Activated T-cell treated with anti-CD3 and anti-CD28 coated beads, Interleukin-2, amount 50 U/mL, for 72 hours (primary cell): ENCODE results near the gene SRGAP1. TPM values are rescaled to one million over a fixed set of nuclear protein-coding genes. Genes with fewer than 3 reads are reported as not detected.

Source experiments
- ATAC-seq, 2 donors: fragments of 150-1000 bp; cut with Tn5 transposase; replicated peaks in 1 of 2; 2 replicates each; pipeline ENCODE4 v1.10.0; 2021; ENCODE audit warnings: moderate library complexity in 2 of 2, mild to moderate bottlenecking in 1 of 2
- DNase-seq, 2 donors: peaks; one replicate each; pipeline ENCODE4 v3.0.0; 2021 to 2022; ENCODE audit warnings: mixed read lengths in 1 of 2
- H3K27ac Mint-ChIP-seq: one replicate; pipeline ENCODE4 v1.8.0; 2022; ENCODE audit warnings: mild to moderate bottlenecking, moderate library complexity, mixed read lengths
- H3K27me3 Mint-ChIP-seq: one replicate; pipeline ENCODE4 v1.8.0; 2022; ENCODE audit warnings: low read depth, mixed read lengths
- H3K36me3 Mint-ChIP-seq, 2 donors: one replicate each; pipeline ENCODE4 v1.8.0; 2022; ENCODE audit warnings: mixed read lengths in 2 of 2, mild to moderate bottlenecking in 1 of 2; ENCODE audit not compliant: insufficient read depth in 2 of 2
- H3K4me1 Mint-ChIP-seq: one replicate; pipeline ENCODE4 v1.8.0; 2022; ENCODE audit warnings: low read depth, mixed read lengths
- H3K4me3 Mint-ChIP-seq, 2 donors: one replicate each; pipeline ENCODE4 v1.8.0; 2022; ENCODE audit warnings: mild to moderate bottlenecking in 2 of 2, mixed read lengths in 2 of 2, moderate library complexity in 2 of 2
- H3K9me3 Mint-ChIP-seq, 2 donors: one replicate each; pipeline ENCODE4 v1.8.0; 2022; ENCODE audit warnings: mixed read lengths in 2 of 2
- total RNA-seq, 2 donors: library from RNA; stranded (reverse); gene quantifications; one replicate each; pipeline ENCODE4 v1.2.3, GENCODE V29; 2022

Gene SRGAP1
- total RNA-seq, 2 donors from 2014 or later: 0.02 to 0.19 TPM

DNA sequence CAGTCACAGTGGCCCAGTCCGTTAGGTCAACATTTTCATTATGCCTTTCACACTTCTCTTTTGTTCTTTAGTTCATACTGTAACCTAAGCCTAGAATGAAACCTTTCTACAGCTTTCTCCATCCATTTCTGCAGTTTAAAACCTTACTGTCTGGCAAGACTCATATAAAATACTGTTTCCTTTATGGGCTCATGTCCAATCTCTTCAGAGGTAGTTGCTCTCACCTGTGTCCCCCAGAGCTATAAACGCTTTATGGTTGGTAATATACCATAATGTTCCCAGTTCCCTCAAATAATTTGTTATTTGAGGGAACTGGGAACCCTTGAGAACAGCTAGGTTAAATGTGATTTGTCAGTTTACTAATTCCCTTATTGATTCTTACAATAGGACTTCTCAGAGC, 83.0 kb downstream of the SRGAP1 start:
- Mint-ChIP-seq H3K36me3 (no peaks in the 10 kb centered on the region), H3K27ac (no peak overlapping the region), H3K9me3 (no peaks in the 10 kb centered on the region), H3K27me3 (peaks cover 27% of the 10 kb centered on the region), H3K4me1 (no peaks in the 10 kb centered on the region), H3K4me3 (no peak overlapping the region)
- ATAC-seq (no peak), DNase-seq (no peak)

DNA sequence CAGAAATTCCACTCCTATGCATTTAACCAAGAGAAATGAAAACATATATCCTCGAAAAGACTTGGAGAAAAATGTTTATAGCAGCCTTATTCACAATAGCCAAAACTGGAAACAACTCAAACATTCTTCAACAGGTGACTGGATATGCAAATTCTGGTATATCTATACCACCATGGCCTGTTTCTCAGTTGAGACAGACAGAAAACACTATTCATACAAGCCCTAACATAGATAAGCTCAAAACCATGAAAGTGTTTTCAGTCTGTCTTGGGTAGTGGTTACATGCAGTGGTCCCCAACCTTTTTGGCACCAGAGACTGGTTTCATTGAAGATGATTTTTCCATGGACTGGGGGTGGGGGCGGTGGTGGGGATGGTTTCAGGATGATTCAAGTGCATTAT, 83.8 kb downstream of the SRGAP1 start:
- Mint-ChIP-seq H3K27me3 (peaks cover 27% of the 10 kb centered on the region), H3K36me3 (no peaks in the 10 kb centered on the region), H3K9me3 (no peaks in the 10 kb centered on the region), H3K4me1 (no peaks in the 10 kb centered on the region), H3K4me3 (no peak overlapping the region), H3K27ac (no peak overlapping the region)
- ATAC-seq (peak in 1 of 2 donors; percentile 36), DNase-seq (no peak)

DNA sequence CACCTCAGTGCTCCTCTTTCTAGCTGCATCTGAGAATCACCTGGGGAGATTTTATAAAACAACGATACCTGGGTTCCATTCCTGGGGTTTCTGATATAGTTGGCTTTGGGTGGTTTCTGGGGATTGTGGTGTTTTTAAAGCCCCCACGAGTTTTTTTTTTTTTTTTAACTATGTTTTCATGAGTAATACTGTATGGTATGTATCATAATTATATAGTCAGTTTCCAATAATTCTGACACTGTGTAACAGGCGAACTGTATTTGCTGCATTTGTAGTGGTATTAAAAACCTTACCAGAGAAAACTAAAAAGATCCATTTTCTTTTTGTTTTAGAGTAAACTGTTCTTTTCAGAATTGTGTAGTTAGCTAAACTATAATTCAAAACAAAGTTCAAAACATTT, 84.9 kb downstream of the SRGAP1 start:
- peaks cover 32% of the 10 kb centered on the region for H3K27me3 Mint-ChIP-seq
- H3K9me3 Mint-ChIP-seq: no peaks in the 10 kb centered on the region
- ATAC-seq (no peak), DNase-seq (no peak)
- H3K36me3 Mint-ChIP-seq: no peaks in the 10 kb centered on the region
- H3K27ac Mint-ChIP-seq: no peak overlapping the region
- no peak overlapping the region for H3K4me3 Mint-ChIP-seq
- H3K4me1 Mint-ChIP-seq: no peaks in the 10 kb centered on the region

DNA sequence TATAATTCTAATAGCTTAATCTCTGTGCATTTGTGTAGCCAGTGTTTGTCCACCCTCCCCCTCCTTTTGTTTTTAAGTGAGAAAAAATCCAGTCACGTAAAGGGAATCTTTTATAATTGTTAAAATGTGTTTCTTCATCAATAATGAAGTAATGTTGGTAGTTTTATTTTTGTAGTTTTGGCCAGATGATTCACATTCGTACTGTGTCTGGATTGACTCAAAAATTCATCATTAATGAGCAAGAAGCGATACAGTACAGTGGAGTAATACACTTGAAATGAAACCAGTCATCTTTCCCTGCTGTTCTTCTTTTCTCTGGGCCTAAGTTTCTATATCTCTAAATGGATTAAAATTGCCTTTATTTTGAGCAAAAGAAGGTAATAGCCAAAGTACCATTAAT, 86.5 kb downstream of the SRGAP1 start:
- Mint-ChIP-seq H3K36me3 (no peaks in the 10 kb centered on the region), H3K27ac (no peak overlapping the region), H3K9me3 (no peaks in the 10 kb centered on the region), H3K4me1 (no peaks in the 10 kb centered on the region), H3K27me3 (peaks cover 38% of the 10 kb centered on the region), H3K4me3 (no peak overlapping the region)
- DNase-seq (no peak), ATAC-seq (no peak)

DNA sequence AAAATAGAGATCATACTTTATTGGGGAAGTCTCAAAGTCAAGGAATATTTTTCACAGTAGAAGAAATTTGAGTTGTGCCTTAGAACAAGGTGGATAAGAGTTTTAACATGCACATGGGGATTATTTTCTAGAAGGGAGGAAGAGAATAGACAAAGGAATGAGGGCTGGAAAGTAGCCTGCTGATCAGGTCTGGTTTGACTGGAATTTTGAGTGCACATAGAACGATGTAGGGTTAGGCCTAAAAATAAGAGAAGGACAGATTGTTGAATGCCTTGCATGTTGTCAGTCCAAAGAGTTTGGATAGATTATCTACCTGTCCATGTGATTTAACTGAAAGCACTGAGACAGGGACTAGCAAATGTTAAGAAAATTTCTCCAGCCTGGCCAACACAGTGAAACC, 87.2 kb downstream of the SRGAP1 start:
- no peaks in the 10 kb centered on the region for H3K4me1 Mint-ChIP-seq
- no peak overlapping the region for H3K27ac Mint-ChIP-seq
- H3K36me3 Mint-ChIP-seq: no peaks in the 10 kb centered on the region
- no peak for ATAC-seq
- H3K27me3 Mint-ChIP-seq: peaks cover 38% of the 10 kb centered on the region
- no peaks in the 10 kb centered on the region for H3K9me3 Mint-ChIP-seq
- no peak for DNase-seq
- no peak overlapping the region for H3K4me3 Mint-ChIP-seq

DNA sequence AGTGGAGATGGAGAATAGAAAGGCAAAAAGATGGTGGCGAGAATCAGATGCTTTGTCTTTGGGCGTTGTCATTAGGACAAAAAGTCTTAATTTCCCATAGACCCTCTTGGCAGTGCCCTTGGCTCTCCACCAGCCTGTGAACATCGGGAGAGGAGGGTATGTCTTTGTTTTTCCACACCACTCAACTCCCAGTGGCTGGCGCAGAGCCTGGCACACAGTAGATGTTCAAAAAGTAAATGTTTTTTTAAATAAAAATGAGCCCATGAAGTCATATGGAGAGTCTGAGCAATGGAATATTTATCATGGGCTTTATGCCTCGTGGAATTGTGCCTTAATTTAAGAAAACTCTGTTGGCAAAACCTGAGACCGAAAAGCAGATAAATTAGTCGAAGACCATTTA, 90.4 kb downstream of the SRGAP1 start:
- Mint-ChIP-seq H3K27me3 (peaks cover 29% of the 10 kb centered on the region), H3K4me3 (no peak overlapping the region), H3K27ac (no peak overlapping the region), H3K9me3 (no peaks in the 10 kb centered on the region), H3K36me3 (no peaks in the 10 kb centered on the region), H3K4me1 (no peaks in the 10 kb centered on the region)
- DNase-seq: no peak
- ATAC-seq: no peak

DNA sequence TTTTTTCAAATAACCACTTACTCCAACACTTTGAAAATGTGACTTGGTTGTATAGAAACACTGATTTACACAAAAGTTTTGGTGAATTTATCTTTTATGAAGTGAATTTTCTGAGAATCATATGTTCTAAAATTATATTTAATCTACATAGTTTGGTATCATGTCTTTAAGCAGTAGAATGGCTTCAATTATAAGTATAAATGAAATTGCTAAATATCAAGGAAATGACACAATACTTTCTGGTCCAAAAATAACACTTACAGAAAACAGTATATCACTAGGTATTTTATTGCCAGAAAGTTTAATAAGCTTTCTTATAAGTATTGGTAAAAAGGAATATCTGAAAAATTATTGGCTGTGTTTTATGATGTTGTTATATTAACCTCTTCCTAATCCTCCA, 90.9 kb downstream of the SRGAP1 start:
- no peak for DNase-seq
- H3K27me3 Mint-ChIP-seq: peaks cover 28% of the 10 kb centered on the region

DNA sequence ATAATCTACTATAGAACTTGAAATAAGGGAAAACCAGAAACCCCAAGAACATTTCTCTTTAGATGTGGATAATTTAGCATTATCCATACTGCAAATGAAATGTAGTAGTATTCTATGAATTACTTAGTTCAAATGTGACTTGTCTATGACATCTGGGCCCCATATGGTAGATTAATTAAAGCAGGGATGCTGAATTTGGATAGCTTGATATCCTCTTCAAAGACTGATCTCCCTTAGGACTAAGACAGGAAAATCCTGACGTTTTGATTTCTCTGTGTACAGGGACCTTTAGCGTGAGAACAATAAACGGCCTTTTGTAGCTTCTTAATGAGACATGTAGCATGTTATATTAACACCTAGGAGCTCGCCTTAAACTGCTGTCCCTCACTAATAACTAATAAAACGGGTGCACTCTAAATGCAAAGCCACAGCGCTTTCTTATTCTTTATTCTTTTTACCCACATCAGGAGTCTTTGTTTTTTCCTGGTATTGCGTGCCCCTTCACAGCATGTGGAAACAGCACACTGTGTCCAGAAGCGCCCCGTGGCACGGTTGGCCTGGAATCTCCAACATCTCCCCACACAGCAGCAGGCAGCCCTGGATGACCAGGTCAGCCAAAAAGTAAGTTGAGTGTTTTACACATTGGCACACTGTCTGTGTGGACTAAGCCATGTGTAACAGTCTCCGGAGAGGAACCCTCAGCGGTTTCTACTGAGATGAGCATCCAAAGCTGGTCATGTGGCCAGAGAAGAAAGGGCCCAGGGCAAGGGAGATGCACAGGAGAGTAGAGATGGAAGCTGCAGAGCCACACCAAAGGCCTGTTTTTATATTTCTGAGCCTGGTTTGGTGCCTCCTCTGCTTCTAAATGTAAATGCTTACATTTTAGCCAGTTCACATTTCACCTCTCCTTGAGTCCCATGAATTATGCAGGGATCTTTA, 93.1 kb downstream of the SRGAP1 start:
- Mint-ChIP-seq H3K9me3 (no peaks in the 10 kb centered on the region), H3K4me1 (no peaks in the 10 kb centered on the region), H3K27ac (no peak overlapping the region), H3K36me3 (no peaks in the 10 kb centered on the region), H3K27me3 (peaks cover 11% of the 10 kb centered on the region), H3K4me3 (no peak overlapping the region)
- DNase-seq (no peak), ATAC-seq (no peak)

More for the DNA sequence above, 90.9 kb downstream of the SRGAP1 start:
- Mint-ChIP-seq H3K4me1 (no peaks in the 10 kb centered on the region), H3K9me3 (no peaks in the 10 kb centered on the region), H3K4me3 (no peak overlapping the region), H3K36me3 (no peaks in the 10 kb centered on the region), H3K27ac (no peak overlapping the region)
- ATAC-seq: no peak

DNA sequence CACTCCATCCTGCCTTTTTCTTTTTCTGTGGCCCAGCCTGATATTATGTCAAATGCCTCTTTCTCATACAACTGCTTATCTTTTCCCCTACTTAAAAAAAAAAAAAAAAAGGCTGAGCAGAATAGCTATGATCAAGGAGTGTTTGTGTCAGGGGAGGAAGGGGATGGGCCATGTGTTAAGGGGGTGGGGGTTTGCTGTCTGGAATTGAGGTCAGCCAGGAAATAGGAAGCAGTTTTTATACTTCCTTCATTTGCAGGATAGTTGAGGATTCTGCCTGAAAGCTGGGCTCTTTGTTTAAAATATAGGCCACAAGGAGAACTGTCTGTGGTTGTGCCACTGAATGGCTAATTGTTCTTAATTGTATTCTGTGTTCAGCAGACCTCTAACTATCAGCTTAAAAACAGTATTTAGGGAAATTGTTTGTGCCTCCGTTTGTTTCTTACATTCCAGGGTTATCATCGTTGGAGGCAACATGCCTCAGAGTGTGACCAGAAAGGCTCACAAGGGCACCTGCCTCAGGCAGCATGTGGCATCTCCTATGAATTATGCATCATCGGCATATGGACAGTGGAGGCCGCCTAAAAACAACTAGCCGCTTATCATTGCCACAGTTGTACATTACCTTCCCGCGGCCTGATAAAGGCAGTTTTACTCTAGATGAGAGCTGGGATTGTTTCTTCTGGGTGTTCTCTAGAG, 96.0 kb downstream of the SRGAP1 start:
- H3K9me3 Mint-ChIP-seq: no peaks in the 10 kb centered on the region
- no peak overlapping the region for H3K27ac Mint-ChIP-seq
- ATAC-seq (no peak), DNase-seq (no peak)
- H3K36me3 Mint-ChIP-seq: no peaks in the 10 kb centered on the region
- no peaks in the 10 kb centered on the region for H3K4me1 Mint-ChIP-seq
- no peak overlapping the region for H3K4me3 Mint-ChIP-seq
- H3K27me3 Mint-ChIP-seq: no peaks in the 10 kb centered on the region

DNA sequence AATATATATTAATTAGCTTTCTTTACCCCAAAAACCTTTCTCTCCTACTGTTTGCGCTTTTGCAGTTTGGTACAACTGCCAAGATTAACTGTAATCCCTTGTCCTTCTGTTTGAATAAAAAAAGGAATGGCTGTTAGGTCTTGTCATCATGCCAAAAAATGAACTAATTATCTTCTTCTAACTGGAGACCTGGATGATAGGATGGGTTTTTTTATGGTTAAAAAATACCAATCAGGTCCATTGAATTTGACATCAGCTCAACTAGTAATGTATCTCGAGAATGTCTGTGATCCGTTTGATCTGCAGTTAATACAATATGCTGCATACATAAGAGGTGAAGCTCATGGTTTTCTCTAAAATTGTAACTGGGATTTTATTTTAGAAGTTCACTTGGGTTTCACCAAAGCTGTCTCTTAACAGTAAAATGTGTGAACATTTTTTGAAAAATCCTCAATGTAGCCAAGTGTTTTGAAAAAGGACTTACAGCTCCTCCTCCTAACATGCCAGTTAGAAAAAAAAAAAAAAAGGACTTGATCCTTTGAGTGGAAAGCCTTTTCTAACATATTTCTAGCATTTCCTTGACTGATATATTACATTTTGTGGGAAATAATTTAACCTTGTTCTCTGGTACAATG, 96.8 kb downstream of the SRGAP1 start:
- H3K4me1 Mint-ChIP-seq: no peaks in the 10 kb centered on the region
- no peaks in the 10 kb centered on the region for H3K27me3 Mint-ChIP-seq
- H3K9me3 Mint-ChIP-seq: no peaks in the 10 kb centered on the region
- no peak overlapping the region for H3K4me3 Mint-ChIP-seq
- no peak for ATAC-seq
- no peak for DNase-seq
- no peaks in the 10 kb centered on the region for H3K36me3 Mint-ChIP-seq
- H3K27ac Mint-ChIP-seq: no peak overlapping the region

DNA sequence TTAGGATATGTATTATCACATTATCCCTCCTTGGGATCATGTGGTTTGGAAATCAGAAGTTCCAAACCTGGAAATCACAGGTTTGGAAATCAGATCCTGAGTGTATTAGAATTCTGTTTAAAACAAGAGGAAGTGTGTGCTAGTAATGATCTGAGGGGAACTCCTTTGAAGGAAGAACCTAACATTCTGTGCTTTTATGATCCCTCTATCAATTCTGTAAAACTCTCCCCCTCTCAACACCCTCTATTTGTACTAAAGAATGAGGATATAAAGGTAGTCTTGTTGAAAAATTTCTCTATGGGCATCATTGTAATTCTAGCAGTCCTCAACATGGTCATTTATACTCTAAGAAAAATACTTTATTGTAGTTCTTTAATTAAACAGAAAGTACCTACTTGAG, 97.4 kb downstream of the SRGAP1 start:
- H3K27me3 Mint-ChIP-seq: no peaks in the 10 kb centered on the region
- no peaks in the 10 kb centered on the region for H3K36me3 Mint-ChIP-seq

DNA sequence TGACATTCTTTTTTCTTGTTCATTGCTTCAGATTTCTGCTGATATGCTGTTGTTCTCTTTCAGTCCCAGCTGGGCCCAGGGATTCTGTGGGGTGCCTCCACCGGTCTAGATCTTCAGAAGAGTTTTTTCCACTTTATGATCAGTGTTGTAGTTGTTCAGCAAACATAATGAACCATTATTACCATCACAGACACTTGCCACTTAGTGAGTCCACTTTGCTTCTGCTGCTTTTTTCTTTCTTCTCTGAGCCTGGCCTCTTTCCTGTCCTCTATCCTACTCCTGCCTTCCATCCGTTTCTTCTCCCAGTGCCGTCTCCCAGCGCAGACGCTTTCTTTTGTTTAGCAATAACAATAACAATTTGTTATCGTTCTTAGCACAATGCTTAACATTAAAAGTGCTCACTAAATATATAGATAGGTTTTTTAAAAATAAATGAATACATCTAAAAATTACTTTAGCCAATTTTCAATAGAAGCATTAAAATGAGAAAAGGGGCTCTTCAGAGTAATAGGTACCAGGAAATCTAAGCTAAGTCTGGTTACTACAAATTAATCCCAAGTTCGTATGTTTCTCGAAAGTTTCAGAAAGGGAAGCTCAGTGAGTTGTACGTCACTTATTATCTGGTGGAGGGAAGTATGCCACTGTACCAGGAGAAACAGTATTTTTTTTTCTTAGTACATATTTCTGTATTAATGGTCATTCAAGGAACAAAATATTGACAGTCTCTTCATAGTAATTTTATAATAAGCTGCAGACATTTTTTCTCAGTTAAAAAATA, 98.2 kb downstream of the SRGAP1 start:
- peaks cover 5% of the 10 kb centered on the region for H3K27me3 Mint-ChIP-seq
- H3K27ac Mint-ChIP-seq: no peak overlapping the region
- H3K9me3 Mint-ChIP-seq: no peaks in the 10 kb centered on the region
- ATAC-seq (no peak), DNase-seq (no peak)
- H3K4me1 Mint-ChIP-seq: no peaks in the 10 kb centered on the region
- no peaks in the 10 kb centered on the region for H3K36me3 Mint-ChIP-seq
- H3K4me3 Mint-ChIP-seq: no peak overlapping the region

More for the DNA sequence above, 97.4 kb downstream of the SRGAP1 start:
- ATAC-seq (no peak), DNase-seq (no peak)
- Mint-ChIP-seq H3K27ac (no peak overlapping the region), H3K9me3 (no peaks in the 10 kb centered on the region), H3K4me1 (no peaks in the 10 kb centered on the region), H3K4me3 (no peak overlapping the region)
